Transverse colon (tissue), 4 donors: ENCODE measurements around the gene ZBTB7C.

Experiments
- EP300 ChIP-seq: sonication (generic); formaldehyde crosslinking; IDR thresholded peaks from one replicate; pipeline ENCODE4 v1.6.1; 2017; ENCODE audit warnings: antibody characterized with exemption, low read depth
- POLR2A ChIP-seq: fragments of 450-650 bp; IDR thresholded peaks from one replicate; pipeline ENCODE4 v1.6.1; 2016; ENCODE audit warnings: antibody characterized with exemption, mild to moderate bottlenecking, moderate library complexity
- POLR2AphosphoS5 ChIP-seq, 3 donors: sonication (generic); formaldehyde crosslinking; IDR thresholded peaks; one replicate each; pipeline ENCODE4 v1.6.1; 2016; ENCODE audit warnings: antibody characterized with exemption in 3 of 3
- TF ChIP-seq, protein P1 (sequence below), 5 experiments: fragments of 200-600 bp in 3 of 5; fragments of 450-650 bp in 2 of 5; sonication (generic) in 3 of 5; IDR thresholded peaks; 1 replicate in 2 of 5; 2 replicates in 3 of 5; pipeline ENCODE4 v1.5.1; 2016 to 2017; ENCODE audit warnings: antibody characterized with exemption in 5 of 5, inconsistent platforms in 3 of 5, mild to moderate bottlenecking in 2 of 5, moderate library complexity in 1 of 5

DNA sequence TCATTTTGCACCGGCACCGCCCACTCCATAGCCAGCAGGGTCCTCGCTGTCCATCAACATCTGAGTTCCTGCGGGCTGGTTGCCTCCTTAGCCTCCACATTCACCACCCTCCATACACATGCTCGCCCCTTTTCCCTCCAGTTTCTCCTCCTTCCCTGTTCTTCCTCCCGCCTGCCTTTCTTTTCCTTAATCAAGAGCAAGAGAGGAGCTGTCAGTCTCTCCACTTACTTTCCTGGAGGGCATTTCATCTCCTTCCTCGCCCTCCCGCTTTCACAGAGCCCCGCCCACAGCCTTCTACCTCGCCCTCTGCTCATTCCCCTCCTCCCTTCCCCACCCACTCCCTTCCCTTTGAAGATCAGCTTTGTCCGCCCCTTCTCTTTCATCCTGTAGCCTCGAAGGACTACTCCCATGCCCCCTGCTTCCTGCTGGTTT is 13.8 kb upstream of the ZBTB7C start:
- TF ChIP-seq, protein P1, sequence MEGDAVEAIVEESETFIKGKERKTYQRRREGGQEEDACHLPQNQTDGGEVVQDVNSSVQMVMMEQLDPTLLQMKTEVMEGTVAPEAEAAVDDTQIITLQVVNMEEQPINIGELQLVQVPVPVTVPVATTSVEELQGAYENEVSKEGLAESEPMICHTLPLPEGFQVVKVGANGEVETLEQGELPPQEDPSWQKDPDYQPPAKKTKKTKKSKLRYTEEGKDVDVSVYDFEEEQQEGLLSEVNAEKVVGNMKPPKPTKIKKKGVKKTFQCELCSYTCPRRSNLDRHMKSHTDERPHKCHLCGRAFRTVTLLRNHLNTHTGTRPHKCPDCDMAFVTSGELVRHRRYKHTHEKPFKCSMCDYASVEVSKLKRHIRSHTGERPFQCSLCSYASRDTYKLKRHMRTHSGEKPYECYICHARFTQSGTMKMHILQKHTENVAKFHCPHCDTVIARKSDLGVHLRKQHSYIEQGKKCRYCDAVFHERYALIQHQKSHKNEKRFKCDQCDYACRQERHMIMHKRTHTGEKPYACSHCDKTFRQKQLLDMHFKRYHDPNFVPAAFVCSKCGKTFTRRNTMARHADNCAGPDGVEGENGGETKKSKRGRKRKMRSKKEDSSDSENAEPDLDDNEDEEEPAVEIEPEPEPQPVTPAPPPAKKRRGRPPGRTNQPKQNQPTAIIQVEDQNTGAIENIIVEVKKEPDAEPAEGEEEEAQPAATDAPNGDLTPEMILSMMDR (IDR thresholded peaks at IDR 0.05), result no peak
- TF ChIP-seq POLR2AphosphoS5 (IDR thresholded peaks at IDR 0.05) (no peak), POLR2A (no peak), EP300 (no peak)
